Measurements from ENCODE around the gene MAP7D3. TPM values are rescaled to one million over a fixed set of nuclear protein-coding genes. Genes with fewer than 3 reads are reported as not detected.

The MAP7D3 gene
- total and polyA plus RNA-seq, 10 of the 15 experiments (the other 5 are each of a cell fraction or from before 2014, with no cell fraction given), result 9.1 to 24.0 (median 11.0) TPM

- 89% methylated on average over 1 of the region's 1 CpG for WGBS (ENCODE audit: insufficient coverage, insufficient replicate concordance, low lambda C conversion rate, missing lambda C conversion rate)
- TF ChIP-seq, protein P1, sequence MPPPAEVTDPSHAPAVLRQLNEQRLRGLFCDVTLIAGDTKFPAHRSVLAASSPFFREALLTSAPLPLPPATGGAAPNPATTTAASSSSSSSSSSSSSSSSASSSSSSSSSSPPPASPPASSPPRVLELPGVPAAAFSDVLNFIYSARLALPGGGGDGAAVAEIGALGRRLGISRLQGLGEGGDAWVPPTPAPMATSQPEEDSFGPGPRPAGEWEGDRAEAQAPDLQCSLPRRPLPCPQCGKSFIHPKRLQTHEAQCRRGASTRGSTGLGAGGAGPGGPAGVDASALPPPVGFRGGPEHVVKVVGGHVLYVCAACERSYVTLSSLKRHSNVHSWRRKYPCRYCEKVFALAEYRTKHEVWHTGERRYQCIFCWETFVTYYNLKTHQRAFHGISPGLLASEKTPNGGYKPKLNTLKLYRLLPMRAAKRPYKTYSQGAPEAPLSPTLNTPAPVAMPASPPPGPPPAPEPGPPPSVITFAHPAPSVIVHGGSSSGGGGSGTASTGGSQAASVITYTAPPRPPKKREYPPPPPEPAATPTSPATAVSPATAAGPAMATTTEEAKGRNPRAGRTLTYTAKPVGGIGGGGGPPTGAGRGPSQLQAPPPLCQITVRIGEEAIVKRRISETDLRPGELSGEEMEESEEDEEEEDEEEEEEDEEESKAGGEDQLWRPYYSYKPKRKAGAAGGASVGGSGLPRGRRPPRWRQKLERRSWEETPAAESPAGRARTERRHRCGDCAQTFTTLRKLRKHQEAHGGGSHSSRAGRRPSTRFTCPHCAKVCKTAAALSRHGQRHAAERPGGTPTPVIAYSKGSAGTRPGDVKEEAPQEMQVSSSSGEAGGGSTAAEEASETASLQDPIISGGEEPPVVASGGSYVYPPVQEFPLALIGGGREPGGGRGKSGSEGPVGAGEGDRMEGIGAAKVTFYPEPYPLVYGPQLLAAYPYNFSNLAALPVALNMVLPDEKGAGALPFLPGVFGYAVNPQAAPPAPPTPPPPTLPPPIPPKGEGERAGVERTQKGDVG (CRISPR knock-in tag; IDR thresholded peaks at IDR 0.05), result no peak
- TF ChIP-seq ZNF207 (IDR thresholded peaks at IDR 0.05; ENCODE audit: borderline replicate concordance) (no peak), DPF2 (IDR thresholded peaks at IDR 0.05) (no peak), ATF7 (IDR thresholded peaks at IDR 0.05; ENCODE audit: low read depth) (no peak), ZNF24 (IDR thresholded peaks at IDR 0.05) (no peak), FOS (IDR thresholded peaks at IDR 0.05; ENCODE audit: borderline replicate concordance, extremely low read depth, insufficient read length) (no peak), CUX1 (IDR thresholded peaks at IDR 0.05; ENCODE audit: insufficient replicate concordance, low read depth, low read length) (no peak), SIX5 (IDR thresholded peaks at IDR 0.05; ENCODE audit: low read depth, low read length, severe bottlenecking) (no peak), EED (IDR thresholded peaks at IDR 0.05; ENCODE audit: low read depth) (no peak), BCL3 (IDR thresholded peaks at IDR 0.05; ENCODE audit: borderline replicate concordance, insufficient read depth, low read depth, low read length, poor library complexity, severe bottlenecking) (no peak), POU2F2 (IDR thresholded peaks at IDR 0.05; ENCODE audit: borderline replicate concordance, low read depth, low read length) (no peak)
- TF ChIP-seq, protein P2, sequence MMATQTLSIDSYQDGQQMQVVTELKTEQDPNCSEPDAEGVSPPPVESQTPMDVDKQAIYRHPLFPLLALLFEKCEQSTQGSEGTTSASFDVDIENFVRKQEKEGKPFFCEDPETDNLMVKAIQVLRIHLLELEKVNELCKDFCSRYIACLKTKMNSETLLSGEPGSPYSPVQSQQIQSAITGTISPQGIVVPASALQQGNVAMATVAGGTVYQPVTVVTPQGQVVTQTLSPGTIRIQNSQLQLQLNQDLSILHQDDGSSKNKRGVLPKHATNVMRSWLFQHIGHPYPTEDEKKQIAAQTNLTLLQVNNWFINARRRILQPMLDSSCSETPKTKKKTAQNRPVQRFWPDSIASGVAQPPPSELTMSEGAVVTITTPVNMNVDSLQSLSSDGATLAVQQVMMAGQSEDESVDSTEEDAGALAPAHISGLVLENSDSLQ (IDR thresholded peaks at IDR 0.05), result no peak
Observed at GRCh38 chrX:136163689-136164088, 87.5 kb downstream of the MAP7D3 start.

More at GRCh38 chrX:136163689-136164088, 87.5 kb downstream of the MAP7D3 start:
- SMC1A ChIA-PET (ENCODE audit: uncharacterized antibody, unreplicated experiment), result interaction anchor here (0.9 to 3.0 kb wide), 3 partner anchors 105 to 138 kb away, joined by 4 to 42 read pairs (median 6); no protein-coding TSS in a partner anchor
- no peak for ATAC-seq
- intact Hi-C loops (cut with micrococcal nuclease; ENCODE audit: unreplicated experiment) (no loop called here), in situ Hi-C loops (cut with MboI) (no loop called here)
- Histone ChIP-seq H3K79me2 (ENCODE audit: control insufficient read depth, insufficient read depth, low read length) (no peaks in the 10 kb centered on the region), H3K27ac (ENCODE audit: control insufficient read depth, insufficient read depth) (no peak overlapping the region), H4K20me1 (ENCODE audit: control insufficient read depth, insufficient read depth) (no peaks in the 10 kb centered on the region), H3K4me2 (ENCODE audit: control insufficient read depth, insufficient read depth) (no peak overlapping the region), H3K4me1 (ENCODE audit: control insufficient read depth, insufficient read depth, low read length) (no peaks in the 10 kb centered on the region), H3K27me3 (replicated peaks in 1 of 2; ENCODE audit: control insufficient read depth in 2 of 2, insufficient read depth in 2 of 2, low read length in 1 of 2) (no peaks in the 10 kb centered on the region), H3K9ac (ENCODE audit: control insufficient read depth, insufficient read depth, low read length) (no peak overlapping the region), H3K9me3 (replicated peaks; ENCODE audit: control insufficient read depth, insufficient read depth, low read length) (no peaks in the 10 kb centered on the region), H2AFZ (ENCODE audit: control insufficient read depth, low read depth, low read length) (no peak overlapping the region), H3K4me3 (no peak overlapping the region), H3K36me3 (ENCODE audit: control insufficient read depth in 2 of 2, insufficient read depth in 2 of 2, low read length in 1 of 2) (no peaks in the 10 kb centered on the region)
- POLR2A ChIA-PET, result interaction anchor here (0.8 to 1.3 kb wide), 2 partner anchors 9 to 135 kb away, joined by 3 to 5 read pairs; no protein-coding TSS in a partner anchor
- no peak for FAIRE-seq
- CTCF ChIA-PET, result interaction anchor here (0.9 to 3.6 kb wide), 10 partner anchors 9 to 531 kb away, joined by 3 to 68 read pairs (median 5); no protein-coding TSS in a partner anchor
- no peak for DNase-seq (ENCODE audit: low read depth, low spot score)
- BruUV-seq (replicated peaks), result no TSS peak
- RAD21 ChIA-PET (ENCODE audit: unreplicated experiment), result interaction anchor here (1.1 to 2.6 kb wide), 3 partner anchors 135 to 531 kb away, joined by 3 to 37 read pairs (median 4); no protein-coding TSS in a partner anchor

Data from GM12878 (cell line).